T-helper 1 cell (primary cell): ENCODE results near the gene RPL34.

Experiments
- DNase-seq, 5 donors: peaks; one replicate each; pipeline ENCODE4 v3.0.0-alpha.2; 2012 to 2020

Gene RPL34

GRCh38 chr4:108624263-108625056, 4.1 kb downstream of the RPL34 start:
- DNase-seq, result no peak

DNA sequence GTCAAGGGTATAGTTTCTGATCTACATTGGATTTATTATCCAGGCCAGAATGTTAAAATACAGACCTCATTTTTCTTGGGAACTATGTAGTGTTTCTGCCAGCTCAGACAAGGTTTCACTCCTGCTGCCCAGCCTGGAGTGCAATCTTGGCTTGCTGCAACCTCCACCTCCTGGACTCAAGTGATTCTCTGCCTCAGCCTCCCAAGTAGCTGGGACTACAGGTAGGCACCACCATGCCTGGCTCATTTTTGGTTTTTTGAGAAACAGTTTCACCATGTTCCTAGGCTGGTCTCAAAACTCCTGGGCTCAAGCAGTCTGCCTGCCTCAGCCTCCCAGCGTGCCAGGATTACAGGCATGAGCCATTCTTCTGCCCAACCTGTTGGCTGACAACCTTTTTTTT, 5.7 kb downstream of the RPL34 start:
- DNase-seq, result no peak

DNA sequence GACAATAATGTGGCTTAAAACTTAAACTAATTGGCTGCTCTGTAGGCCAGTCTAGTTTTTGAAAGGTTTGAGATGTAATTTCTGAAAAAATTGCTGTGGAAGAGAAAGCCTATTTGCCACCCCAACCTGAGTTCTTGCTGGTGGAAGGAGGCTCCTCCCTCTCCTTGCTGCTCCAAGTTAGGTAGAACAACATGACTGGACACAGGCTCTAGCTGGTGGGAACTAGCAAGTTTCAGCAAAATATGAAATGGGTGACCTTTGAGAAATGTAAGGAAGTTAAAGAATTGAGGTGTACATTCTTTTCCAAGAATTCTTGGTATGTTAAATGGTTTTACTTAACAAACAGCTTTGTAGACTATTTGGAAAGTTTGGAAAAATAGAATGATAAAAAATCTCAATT, 8.0 kb downstream of the RPL34 start:
- no peak for DNase-seq

DNA sequence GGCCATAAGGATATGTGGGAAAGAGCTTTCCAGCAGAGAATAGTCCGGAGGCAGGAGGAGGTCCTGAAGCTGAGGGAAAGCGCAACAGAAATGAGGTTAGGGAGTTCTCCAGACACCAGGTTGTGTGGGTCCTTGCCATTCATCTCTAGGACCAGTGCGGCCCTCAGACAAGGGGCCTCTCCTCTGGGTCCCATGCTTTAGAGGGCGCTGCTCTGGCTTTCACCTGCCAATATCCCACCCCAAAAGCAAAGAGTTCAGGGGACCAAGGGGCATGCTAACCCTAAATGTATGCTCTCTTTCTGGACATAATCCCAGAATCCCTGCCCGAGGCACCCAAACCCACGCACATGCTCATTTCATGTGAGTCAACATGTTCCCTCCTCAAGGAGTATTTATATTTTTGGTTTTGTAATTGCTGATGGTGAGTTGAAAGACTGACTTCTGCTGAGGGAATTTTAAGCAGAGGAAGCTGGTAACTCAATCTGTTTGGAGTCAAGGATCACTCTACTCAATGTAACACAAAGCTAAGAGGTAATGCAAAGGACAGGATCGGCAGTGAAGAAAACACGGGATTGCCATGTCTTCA, 14.8 kb downstream of the RPL34 start:
- DNase-seq, result no peak

DNA sequence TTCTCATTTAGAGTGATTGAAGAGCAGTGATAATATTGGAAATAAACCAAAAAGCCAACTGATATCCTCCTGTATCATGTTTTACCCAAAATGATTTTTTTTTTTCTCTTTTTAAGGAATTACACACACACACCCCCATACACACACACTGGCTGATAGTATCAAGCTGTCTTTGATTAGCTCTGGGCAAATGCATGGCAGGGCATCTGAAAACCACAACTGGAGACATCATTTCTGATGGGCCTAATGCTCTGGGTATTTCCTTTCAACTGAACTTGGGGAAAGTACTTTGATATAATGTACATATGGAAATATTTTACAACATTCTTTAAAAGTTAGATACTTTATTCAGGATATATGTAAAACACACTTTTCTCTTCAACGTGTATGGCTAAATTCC, 15.9 kb downstream of the RPL34 start:
- DNase-seq, result no peak

DNA sequence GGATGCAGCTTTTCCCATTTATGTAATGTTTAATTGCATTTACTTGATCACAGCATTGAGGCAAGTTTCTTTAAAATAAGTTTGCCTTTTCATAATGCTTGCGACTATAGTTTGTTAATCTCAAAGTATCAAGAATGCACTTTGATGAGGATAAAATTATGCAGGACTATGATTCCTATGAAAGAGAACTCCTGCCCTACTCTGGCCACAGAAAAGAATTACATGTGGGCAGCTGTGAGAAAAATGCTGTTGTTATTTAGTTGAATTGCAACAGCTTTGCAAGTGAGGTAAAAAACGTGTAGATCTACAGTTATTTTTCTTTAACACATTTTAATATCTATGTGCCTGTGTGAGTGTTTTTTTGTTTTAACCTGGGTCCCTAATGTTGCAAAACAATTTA, 17.5 kb downstream of the RPL34 start:
- DNase-seq, result no peak

DNA sequence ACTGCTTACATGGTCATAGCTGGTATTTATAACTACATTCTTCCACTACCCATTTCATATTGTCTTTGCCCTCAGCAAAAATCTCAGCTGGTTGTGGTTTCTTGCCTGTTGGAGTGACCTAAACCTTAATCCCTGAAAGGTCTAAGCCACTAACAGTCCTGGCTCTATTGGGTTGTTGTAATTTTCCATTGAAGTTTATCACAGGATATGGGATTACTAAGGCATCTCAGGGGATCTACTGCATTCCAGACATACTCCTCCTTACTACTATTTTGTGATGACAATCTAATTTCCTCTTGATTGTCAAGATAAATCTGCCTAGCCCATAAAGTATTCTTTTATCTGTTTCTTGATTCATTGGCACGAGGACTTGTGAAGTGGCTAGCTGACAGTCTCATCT, 23.9 kb downstream of the RPL34 start:
- DNase-seq, result no peak

DNA sequence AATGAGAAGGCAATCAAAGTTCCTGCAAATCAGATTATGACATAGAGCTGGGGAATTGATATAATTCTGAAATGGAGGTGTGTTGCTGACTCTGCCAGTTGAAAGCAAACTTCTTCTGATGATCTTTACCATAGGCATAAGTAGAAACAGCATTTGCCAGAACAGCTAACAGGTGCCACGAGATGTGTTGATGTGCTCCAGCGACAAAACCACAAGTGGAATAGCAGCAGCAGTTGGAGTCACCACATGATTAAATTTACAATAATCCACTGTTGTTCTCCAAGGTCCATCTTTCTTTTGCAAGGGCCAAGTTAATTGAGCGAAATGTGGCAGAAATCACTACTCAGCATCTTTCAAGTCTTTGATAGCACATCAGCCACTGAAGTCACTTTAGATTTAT, 26.3 kb downstream of the RPL34 start:
- no peak for DNase-seq

DNA sequence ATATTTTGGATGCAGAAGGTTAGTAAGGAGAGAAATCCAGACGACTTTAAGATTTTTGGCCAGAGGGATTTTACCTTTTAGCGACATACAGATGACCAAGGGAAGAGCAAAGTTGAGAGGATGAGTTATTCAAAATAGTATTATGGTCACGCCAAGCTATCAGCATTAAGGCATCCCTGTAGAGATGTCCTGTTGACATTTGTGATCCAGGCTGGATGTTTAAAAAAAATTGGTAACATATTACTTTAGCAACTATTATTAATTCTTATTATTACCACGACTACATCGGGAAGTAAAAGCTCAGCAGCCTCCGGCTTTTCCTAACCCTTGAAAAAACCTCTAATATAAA, 29.5 kb downstream of the RPL34 start:
- DNase-seq, result no peak

DNA sequence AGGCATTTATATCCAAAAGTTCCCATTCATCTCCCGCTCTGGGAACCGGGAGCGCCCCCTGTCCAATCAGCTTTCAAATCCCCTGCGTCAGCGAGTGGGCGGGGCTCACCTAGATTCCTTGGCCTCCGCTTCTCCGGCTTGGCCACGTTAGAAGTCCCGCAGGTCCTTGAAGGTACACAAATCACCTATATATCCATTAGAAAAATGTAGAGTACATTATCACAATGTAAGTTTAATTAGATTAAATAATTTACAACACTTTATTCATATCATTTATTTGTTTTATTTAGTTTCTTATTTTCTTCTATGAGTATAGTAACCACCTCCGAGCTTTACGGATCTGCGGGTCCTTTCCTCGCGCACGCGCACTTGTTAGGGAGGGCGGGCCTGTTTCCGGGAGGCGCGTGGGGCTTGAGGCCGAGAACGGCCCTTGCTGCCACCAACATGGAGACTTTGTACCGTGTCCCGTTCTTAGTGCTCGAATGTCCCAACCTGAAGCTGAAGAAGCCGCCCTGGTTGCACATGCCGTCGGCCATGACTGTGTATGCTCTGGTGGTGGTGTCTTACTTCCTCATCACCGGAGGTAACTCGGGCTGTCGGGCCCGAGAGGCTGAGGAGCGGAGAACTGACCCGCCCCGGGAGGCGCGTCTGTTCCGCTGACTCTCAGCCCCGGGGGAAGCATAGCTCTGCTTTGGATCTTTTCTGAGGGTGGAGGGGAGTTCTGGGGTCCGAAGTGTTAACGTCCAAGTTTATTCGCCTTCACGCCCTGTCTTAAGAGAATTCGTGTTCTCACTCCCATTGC, 30.0 kb downstream of the RPL34 start, which contains the start of gene OSTC:
Gene OSTC, plus strand, starts transcription at position 388 of the 802 bp plus-strand sequence. Its CDS starts 57 bp downstream, at position 445.
- DNase-seq, result peak; percentile 82 to 91 (median 88)

- peak in 1 of 5 donors; percentile 2 for DNase-seq
Measured at GRCh38 chr4:108651014-108651791, 30.8 kb downstream of the RPL34 start.

DNA sequence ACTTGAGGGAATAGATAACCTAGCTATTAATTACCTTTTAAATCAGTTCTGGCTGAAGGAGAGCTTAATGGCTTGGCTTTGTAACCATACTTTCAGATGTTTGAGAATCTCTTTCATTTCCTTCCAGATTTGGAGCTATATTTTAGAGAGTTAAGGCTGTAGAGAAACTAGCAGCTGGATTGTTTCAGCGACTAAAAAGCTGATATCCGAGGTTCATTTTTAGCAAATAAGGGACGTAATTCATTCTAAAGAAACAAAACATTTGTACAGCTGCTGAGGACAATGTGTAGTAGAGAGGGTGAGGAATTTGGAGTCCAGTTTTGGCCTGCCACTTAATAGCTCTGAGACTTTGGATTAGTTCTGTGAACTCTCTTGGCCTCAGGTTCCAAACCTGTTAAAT, 42.3 kb downstream of the RPL34 start:
- DNase-seq, result no peak

DNA sequence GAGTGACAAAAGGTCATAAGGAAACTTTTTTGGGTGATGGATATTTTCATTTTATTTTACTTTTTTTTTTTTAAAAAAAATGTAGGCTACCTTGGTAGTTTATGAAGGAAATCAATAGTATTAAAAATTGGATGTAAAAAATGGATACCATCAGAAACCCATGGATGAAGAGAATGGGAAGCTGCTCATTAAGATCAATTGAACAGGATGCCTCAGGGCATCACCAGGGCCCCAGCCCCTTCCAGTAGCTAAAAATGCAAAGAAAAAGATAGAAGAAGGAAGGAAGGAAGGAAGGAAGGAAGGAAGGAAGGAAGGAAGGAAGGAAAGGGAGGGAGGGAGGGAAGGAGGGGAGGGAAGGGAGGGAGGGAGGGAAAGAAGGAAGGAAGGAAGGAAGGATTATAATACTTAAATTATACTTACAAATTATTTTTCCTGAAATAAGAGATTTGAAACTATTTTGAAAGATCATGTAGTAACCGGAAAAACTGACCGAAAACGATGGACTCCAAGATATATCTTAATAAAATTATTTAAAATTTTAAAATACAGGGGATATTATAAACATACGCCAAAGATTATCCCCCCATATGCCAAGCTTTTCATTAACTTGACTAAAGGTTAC, 54.1 kb downstream of the RPL34 start:
- no peak for DNase-seq
